Adipose tissue (tissue), 3 donors: ENCODE data around the gene AMIGO1. TPM values are rescaled to one million over a fixed set of nuclear protein-coding genes. Genes with fewer than 3 reads are reported as not detected.
A peak's percentile ranks its signal among the peaks of the same experiment; 100 is the strongest.

Source experiments
- H3K27ac ChIP-seq: one replicate; pipeline ENCODE4 v1.5.1; 2013; ENCODE audit warnings: low read depth, low read length
- WGBS, 3 donors: extraction: QIAGEN DNeasy Blood & Tissue Kit; methylation state at CpG; one replicate each; pipeline ENCODE4 v1.1.7; 2013; 5-methylcytosine and 5-hydroxymethylcytosine counted together
- polyA plus RNA-seq, 3 donors: library from polyadenylated mRNA; stranded (reverse); fragments of 200-250 nt; gene quantifications; one replicate each; pipeline ENCODE4 v1.2.3, GENCODE V29; 2013
- donor health status: healthy with polysubstance abuse.
- donor health status: Bipolar disorder and iron deficiency.
- donor health status: healthy.

The AMIGO1 gene
- polyA plus RNA-seq, 3 donors: 2.1 to 3.8 (median 2.5) TPM

DNA sequence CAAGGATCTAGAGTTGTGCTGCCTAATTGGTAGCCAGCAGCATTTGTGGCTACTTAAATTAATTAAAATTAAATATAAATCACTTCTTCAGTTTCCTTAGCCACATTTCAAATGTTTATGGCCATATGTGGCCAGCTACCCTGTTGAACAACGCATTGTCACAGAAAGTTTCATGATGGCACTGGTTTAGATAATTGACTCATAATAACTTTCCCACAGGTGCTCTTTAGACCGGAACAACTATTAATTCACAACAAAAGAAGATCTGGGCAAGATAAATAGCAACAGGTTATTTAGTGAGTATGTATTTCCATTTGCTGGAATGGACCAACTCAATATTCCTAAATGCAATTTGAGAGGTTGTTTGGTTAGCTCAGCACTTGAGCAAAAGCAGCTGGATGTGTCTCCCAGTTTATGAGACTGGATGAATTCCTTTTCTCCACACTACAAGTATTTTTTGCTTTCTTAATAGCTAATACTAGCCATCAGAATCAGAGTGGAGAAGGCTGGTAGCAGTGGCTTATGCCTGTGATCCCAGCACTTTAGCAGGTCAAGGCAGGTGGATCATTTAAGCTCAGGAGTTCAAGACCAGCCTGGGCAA, 3.7 kb upstream of the AMIGO1 start:
- WGBS, 3 donors: 74 to 88% (median 79%) methylated on average over 2 of the region's 2 CpGs
- H3K27ac ChIP-seq: no peak overlapping the region

DNA sequence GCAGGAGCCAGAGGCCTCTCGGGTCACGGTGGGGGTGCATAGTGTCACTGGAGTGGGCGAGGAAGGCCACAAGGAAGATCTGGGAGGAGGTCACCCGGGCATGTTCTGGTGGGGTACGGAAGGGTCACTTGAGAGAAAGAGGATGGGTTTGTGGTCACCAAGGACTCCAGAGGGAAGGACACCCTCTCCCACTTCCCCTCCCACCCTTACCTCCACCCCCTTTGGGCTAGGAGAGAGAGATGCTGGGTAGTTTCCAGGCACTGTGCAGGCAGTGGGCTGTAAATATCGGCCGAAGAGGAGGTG, 703 bp downstream of the AMIGO1 start:
- H3K27ac ChIP-seq: no peak overlapping the region
- WGBS, 3 donors: 63 to 77% (median 69%) methylated on average over 7 of the region's 7 CpGs

DNA sequence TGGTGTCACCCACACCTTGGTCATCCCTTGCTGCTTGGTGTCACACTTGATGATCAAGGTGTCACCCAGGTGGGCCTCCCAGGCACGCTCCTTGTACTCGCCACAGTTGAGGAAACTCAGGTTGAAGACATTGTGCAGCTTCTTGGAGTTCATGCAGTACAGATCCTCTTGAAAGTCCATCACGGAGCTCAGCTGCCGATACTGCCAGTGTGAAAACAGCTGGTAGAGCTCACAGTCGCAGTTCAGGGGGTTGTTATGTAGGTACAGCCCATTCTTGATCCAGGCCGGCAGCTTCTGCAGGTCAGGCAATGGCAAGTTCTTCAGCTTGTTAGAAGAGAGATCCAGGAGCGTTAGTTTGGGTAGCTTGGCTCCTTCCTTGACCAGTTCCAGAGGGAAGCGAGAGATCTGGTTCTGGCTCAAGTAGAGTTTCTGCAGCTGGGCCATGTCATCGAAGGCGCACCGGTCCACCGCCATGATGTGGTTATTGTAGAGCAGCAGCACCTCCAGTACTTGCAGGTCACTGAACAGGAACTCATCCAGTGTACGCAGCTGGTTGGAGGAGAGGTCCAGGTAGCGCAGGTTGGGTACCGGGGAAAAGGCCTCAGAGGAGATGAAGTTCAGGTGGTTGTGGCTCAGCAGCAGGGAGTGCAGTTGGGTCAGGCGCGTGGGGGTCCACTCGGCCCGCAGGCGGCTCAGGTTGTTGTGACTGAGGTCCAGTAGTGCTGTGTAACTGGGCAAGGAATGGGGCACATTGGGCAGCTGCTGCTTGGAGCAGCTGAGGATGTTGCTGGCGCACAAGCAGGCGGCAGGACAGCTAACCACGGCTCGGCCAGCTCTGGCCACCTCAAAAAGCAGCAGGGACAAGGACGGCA, 1.3 kb downstream of the AMIGO1 start:
- no peak overlapping the region for H3K27ac ChIP-seq
- 91 to 93% (median 91%) methylated on average over 25 of the region's 25 CpGs for WGBS, 3 donors

DNA sequence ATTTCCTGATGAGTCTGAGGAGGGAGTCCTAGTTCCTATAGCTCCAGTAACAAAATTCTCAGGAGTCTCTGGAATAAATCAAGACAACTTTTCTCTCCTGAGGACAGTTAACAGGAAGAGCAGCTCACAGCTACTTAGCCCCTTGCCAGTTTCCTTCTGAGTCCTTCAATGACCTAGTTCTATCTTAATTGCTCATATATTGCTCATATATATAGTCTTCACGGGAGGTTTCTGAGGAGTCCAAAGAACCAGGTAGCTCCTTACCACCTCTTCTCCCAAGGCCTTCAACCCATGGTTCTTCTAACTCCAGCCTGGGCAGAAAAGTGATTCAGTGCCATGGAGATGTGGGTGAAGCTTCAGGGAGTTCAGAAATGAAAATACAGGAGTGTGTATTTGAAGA, 4.6 kb downstream of the AMIGO1 start:
- WGBS, 3 donors: 66 to 90% (median 79%) methylated on average over 1 of the region's 1 CpG
- no peak overlapping the region for H3K27ac ChIP-seq

DNA sequence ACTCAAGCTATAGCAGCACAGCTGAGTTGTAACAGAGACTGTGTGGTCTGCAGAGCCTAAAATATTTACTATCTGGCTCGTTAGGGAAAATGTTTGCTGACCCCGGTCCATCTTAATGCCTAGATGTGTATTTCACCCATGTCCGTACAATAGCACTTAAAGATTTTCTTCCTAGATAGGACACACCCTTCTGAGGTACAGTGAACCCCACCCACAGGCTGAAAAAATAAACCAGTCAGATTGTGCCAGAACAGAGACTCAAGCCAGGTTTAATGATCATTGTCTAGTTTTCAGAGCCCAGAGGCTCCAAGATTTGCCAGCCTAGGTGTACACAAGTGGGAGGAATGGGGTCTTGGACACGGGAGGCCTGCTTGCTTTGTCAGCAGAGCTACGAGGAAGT, 5.6 kb downstream of the AMIGO1 start:
- no peak overlapping the region for H3K27ac ChIP-seq
- 63 to 78% (median 67%) methylated on average over 5 of the region's 5 CpGs for WGBS, 3 donors

DNA sequence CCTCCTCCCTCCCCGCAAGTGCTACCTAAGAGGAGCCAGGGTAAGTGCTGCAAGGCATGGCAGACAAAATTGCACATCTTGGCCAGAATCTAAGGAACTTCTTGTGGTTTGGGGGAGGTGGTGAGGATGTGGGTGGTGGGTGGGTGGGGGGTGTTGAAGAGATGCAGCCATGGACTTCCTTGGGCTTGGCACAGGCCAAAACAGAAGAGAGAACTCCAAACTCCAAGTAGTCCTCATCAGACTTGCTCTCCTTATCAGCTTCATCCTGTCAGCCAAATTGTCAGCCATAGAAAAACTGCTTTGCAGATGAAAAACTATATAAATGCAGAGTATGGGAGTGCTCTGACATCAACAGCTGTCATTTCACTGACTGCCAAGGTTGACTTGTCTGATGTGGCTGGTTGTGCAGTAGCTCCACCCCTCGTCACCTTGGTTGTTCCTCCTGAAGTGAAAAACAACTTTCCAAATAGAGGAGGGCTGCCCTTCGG, 7.1 kb downstream of the AMIGO1 start:
- 55 to 70% (median 65%) methylated on average over 3 of the region's 3 CpGs for WGBS, 3 donors
- no peak overlapping the region for H3K27ac ChIP-seq

DNA sequence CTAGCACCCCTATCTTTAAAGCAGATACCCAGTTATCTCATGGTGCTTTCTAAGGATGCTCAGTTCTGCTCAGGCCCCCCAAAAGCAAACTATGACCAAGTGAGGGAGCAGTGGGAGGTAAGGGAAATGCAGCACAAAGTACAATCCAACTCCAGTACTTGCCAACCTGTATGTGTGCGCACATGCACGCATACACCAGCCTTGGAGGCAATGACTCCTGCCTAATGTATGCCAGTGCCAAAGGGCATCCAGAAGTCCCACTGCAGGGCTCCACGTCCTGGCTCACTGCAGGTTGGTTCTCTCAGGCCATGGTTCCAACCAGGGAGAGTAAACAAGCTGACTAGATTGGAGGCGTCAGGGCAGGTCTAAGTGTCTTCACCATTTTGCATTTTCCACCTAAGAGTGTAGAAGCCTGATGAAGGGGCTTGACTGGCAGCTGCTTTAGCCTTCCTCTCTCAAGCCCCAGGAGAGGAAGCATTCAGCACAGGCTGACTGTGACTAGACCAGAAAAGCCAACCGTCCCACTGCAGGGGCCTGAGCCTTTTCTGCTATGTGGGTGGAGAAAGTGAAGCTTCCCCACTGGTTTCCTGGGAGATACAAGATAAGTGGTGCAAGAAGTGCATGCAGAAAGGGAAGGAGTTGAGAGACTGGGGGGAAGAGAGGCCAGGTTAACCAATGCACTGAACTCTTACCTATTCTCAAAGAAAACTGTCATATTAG, 7.7 kb downstream of the AMIGO1 start:
- H3K27ac ChIP-seq: no peak overlapping the region
- WGBS, 3 donors: 70 to 77% (median 71%) methylated on average over 5 of the region's 5 CpGs

DNA sequence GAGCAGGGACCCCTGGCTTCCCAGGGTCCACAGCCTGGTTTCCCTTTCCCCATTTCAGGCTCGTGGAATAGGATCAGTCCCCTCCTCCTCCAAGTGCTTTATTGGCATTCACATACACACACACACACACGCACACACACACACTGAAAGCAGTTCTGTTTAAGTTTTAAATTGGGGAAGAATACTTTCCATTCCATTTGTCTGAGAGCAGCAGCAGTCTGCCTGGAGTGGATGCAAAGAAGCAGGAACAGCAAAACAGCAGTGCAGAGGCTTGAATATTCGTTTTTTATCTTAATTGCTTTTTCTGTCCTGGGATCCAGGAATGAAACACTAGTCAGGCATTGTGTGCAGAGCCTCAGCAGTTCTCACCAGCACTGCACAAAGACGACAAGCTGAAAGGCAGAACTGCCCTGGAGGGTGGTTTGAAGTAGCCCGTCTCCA, 8.6 kb downstream of the AMIGO1 start:
- WGBS, 3 donors: 44 to 53% (median 53%) methylated on average over 5 of the region's 5 CpGs
- H3K27ac ChIP-seq: no peak overlapping the region

DNA sequence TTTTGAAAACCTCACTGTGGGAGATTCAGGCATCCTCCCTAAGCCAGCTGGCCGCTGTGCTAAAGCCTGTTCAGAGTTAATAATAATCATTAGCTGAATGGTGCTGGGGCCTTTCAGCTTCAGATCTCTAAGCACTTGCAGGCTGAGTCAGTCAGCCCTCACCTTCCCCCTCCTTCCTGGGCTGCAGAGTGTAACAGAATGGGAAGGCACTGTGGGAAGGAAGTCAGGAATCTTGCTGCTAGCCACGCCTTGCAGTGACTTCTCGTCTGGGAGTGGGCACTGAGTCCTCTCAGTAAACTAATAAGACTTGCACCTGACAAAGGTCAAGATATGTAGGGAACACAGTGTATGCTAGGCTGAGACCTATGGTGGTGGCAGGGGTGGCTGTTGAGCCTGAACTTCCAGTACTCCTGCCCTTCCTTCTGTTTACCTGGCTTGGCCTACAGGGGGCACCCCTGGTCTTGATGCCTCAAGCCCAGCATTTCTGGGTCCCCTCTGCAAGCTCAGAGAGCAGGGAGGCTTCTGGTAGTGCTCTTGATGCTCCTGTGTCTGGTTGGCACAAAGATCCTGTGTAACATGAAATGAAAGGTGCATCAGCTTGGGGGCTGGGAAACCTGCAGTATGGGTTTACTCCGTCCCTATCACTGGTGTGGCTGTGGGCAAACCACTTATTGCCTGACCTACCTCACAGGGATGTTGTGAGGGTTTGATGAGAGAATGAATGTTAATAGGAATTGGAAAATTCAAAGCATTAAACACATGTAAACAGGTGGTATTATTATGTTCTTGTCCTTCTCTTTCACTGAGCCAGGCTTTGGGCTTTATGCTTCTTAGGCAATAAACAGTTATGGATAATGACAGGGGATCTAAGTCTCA, 9.6 kb downstream of the AMIGO1 start:
- 63 to 76% (median 73%) methylated on average over 4 of the region's 4 CpGs for WGBS, 3 donors

DNA sequence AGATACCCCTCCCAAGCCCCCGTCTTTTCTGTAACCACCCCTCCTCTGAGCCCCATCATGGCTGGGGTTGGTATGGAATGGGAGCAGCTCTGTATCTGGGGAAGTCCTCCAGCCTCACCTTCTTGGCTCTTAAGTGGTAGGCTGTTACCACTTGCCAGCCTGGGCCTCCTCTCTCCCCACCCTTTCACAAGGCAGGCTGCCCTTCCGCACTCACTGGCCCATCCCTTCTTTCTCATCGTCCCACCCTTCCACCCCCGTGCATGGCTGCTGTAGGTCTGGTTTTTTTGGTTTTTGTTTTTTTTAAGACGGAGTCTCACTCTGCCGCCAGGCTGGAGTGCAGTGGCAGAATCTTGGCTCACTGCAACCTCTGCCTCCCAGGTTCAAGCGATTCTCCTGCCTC, 10.4 kb downstream of the AMIGO1 start:
- no peak overlapping the region for H3K27ac ChIP-seq
- 81 to 87% (median 83%) methylated on average over 7 of the region's 7 CpGs for WGBS, 3 donors

More for the DNA sequence above, 9.6 kb downstream of the AMIGO1 start:
- H3K27ac ChIP-seq: no peak overlapping the region

DNA sequence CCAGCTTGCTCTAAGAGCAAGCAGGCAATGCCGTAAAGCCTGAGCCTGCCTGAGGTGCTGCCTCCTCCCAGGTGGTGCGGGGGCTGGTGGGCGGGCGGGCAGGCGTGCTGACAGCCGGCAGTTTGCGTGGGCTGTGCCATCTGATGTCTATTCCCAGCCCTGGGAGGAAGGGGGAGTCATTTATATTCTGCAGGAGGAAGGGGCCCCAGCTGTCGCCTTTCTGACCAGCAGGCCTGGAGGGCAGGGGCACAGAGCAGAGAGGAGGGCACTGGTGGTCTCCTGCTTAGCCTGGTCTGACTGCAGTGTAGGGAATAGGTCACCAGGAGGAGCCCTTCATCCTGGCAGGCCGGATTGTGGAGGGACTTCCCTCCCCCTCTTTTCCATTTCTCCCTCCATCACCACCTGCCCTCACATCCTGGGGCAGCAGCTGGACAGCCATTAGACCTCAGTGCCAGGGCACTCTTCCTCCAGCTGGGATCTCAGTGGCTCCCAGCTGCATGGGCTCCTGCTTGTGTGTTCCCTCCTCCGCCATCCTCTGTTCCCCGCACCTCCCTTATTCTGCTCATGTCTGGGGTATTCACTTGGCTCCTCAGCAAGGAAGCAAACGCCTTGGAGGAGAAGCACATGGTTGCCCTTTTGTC, 11.2 kb downstream of the AMIGO1 start:
- 77 to 82% (median 79%) methylated on average over 12 of the region's 12 CpGs for WGBS, 3 donors
- H3K27ac ChIP-seq: no peak overlapping the region

DNA sequence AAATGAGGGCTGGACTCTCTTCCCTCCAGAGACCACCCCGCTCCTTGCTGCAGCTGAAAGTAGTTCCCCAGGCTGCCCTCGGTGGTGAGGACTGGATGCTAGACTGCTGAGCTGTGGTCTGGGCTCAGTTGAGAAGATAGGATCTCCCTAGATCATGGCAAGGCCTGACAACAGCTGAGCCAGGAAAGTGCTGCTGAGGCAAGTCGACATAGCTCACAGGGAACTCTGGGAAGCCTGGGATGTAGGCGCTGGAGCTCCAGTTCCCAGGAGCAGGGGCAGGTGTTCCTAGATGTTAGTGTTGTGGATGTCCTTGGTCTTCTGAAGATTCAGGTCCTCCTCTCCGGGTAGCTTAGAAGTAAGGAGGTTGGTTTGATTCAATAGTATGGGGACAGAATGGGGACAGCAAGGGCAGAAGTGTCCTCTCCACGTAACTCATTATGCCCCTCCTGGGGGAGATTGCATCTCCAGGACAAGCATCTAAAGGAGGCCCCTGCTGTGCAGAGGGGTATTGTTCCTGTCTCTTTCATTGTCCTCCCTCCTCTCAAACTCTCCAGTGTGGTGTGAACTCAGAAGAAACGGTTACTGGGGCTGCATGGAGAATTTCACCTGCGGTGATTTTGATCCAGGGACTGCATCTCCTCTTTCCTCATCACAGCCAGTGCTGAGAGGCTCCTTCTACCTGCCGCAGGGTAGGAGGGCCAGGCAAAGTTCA, 11.9 kb downstream of the AMIGO1 start:
- no peak overlapping the region for H3K27ac ChIP-seq
- whole genome bisulfite sequencing, 3 donors: 60 to 80% (median 78%) methylated on average over 9 of the region's 9 CpGs

DNA sequence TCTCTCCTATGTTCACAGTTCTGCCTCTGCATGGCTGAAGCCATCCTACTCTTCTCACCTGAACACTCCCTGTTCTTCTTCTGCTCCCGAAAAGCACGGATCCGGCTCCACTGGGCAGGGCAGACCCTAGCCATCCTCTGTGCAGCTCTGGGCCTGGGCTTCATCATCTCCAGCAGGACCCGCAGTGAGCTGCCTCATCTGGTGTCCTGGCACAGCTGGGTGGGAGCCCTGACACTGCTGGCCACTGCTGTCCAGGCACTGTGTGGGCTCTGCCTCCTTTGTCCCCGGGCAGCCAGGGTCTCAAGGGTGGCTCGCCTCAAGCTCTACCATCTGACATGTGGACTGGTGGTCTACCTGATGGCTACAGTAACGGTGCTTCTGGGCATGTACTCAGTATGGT, 13.8 kb downstream of the AMIGO1 start:
- WGBS, 3 donors: 89 to 95% (median 92%) methylated on average over 7 of the region's 7 CpGs
- no peak overlapping the region for H3K27ac ChIP-seq

DNA sequence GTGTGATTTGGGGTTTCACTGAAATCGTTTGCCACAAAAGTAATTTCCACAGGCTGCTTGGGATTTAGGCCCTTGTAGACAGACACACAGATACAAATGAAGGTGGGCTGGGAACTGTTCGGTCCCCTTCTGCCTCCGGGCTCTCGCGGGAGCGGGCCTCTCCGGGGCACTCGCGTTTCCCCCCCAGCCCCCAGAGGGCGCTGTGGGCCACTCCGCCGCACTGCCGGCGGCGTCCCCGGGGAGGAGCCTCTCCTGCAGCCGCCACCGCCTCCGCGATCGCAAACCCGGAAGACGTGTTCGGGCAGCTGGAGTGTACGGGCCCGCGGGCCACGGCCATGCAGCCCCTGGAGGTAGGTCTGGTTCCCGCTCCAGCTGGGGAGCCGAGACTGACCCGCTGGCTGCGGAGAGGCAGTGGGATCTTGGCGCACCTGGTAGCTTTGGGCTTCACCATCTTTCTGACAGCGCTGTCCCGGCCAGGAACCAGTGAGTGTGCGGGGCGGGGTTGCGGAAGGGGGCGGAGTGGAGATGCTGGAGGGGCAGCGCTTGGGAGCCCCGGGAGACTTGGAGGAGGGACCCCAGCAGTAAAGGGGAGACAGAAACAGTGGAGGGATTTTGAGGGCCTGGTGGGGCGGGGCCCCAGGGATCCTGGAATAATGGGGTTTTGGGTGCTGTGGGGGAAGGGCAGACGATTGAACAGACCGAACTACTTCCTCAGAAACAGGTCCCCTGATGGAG, 15.6 kb downstream of the AMIGO1 start, which contains the start of gene CYB561D1:
Gene CYB561D1 (plus strand): TSS at position 290 of the 735 bp plus-strand sequence. CDS start 46 bp downstream, at position 336.
- peak within 1 kb of the TSS; percentile 10 for H3K27ac ChIP-seq
- WGBS, 3 donors: 0% methylated on average over 43 to 44 of the region's 44 CpGs

DNA sequence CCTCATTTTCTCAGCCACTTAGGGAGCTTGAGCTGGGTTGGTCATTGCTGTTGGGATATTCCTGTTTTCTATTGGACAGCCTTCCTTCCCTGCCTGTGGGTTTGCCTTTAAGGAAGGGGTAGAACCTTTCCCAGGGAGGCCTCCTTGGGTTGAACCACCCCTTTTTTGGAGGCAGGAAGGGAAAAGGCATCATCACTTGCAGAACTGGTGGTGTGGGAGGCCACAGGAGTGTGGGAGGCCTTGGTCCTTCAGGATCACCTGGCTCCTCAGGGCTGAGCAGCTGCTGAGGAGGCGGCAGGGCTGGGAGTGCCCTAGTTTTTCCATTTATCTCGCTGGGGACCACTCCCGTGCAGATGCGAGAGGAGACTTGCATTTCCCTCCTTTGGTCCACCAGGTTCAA, 16.3 kb downstream of the AMIGO1 start:
- WGBS, 3 donors: 67 to 71% (median 70%) methylated on average over 4 of the region's 4 CpGs
- no peak overlapping the region for H3K27ac ChIP-seq

DNA sequence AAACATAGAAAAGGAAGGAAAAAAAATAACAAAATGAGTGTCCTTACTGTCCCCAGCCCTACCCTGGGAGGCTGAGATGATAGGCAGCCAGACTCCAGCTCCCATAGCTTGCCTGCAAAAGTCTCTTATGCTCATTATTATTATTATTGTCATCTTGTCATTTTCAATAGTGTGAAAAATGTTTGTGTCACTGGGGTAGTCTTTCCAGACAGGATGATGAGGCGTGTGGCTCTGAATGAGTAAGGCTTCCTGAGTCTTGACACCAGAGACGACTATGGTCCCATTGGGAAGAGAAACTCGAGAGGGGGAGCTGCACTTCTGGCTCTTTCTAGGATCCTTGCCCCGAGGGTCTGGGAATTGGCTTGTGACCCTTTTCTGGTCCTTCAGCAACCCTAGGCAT, 16.7 kb downstream of the AMIGO1 start:
- H3K27ac ChIP-seq: no peak overlapping the region
- WGBS, 3 donors: 54 to 76% (median 69%) methylated on average over 4 of the region's 4 CpGs

DNA sequence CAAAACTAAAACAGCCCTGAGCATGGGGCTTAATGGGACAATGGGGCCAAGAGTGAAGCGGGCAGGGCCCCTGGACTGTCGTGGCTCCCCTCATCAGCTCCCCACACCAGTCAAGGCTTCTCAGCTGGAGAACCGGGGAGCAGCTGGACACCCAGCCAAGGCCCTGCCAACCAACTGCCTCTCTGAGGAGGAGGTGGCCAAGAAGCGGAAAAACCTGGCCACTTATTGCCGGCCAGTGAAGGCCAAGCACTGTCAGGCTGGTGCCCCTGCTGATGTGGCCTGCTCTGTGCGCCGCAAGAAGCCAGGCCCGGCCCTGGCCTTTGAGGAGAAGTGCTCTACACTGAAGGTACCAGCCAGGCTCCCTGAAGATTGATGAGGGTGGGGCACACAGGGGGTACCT, 18.2 kb downstream of the AMIGO1 start:
- 92 to 97% (median 94%) methylated on average over 8 of the region's 8 CpGs for WGBS, 3 donors

More for the DNA sequence above, 18.2 kb downstream of the AMIGO1 start:
- no peak overlapping the region for H3K27ac ChIP-seq
